HEK293 (cell line): ENCODE data around the gene PPM1F.

Source experiments
- BCL11A ChIP-seq: fragments of 450-650 bp; formaldehyde crosslinking; IDR thresholded peaks from 2 replicates; pipeline ENCODE4 v1.5.1; 2016; ENCODE audit warnings: low read depth, missing biosample characterization, missing genetic modification characterization
- CTCF ChIP-seq: fragments of 450-650 bp; formaldehyde crosslinking; IDR thresholded peaks from 2 replicates; pipeline ENCODE4 v1.5.1; 2016; ENCODE audit warnings: missing biosample characterization, missing genetic modification characterization
- MEIS1 ChIP-seq: sonication (generic); formaldehyde crosslinking; IDR thresholded peaks from 2 replicates; pipeline ENCODE4 v1.8.1; 2022; ENCODE audit warnings: missing genetic modification reagents, mild to moderate bottlenecking, borderline replicate concordance
- REST ChIP-seq: fragments of 450-650 bp; formaldehyde crosslinking; IDR thresholded peaks from 2 replicates; pipeline ENCODE4 v1.5.1; 2016; ENCODE audit warnings: missing biosample characterization, missing genetic modification characterization
- ZBTB49 ChIP-seq: fragments of 450-650 bp; formaldehyde crosslinking; IDR thresholded peaks from 2 replicates; pipeline ENCODE4 v1.5.1; 2016; ENCODE audit warnings: missing biosample characterization, missing genetic modification characterization, low read depth
- ZNF274 ChIP-seq, 2 experiments: fragments of 200-500 bp in 1 of 2; fragments of 450-650 bp in 1 of 2; sonication (Bioruptor generic) in 1 of 2; formaldehyde crosslinking in 1 of 2; IDR thresholded peaks; 2 replicates each; pipeline versions ENCODE4 v1.5.1 to v1.6.1; 2014 to 2016; ENCODE audit warnings: borderline replicate concordance in 1 of 2, inconsistent platforms in 1 of 2, low read length in 1 of 2, missing biosample characterization in 1 of 2, missing genetic modification characterization in 1 of 2
- ZNF362 ChIP-seq: fragments of 450-650 bp; formaldehyde crosslinking; IDR thresholded peaks from 2 replicates; pipeline ENCODE4 v1.5.1; 2016; ENCODE audit warnings: missing biosample characterization, missing genetic modification characterization
- ZNF629 ChIP-seq: fragments of 450-650 bp; formaldehyde crosslinking; IDR thresholded peaks from 2 replicates; pipeline ENCODE4 v1.5.1; 2017; ENCODE audit warnings: missing biosample characterization, missing genetic modification characterization
- ZNF670 ChIP-seq: fragments of 450-650 bp; formaldehyde crosslinking; IDR thresholded peaks from 2 replicates; pipeline ENCODE4 v1.5.1; 2016; ENCODE audit warnings: missing biosample characterization, missing genetic modification characterization, low read depth
- ZNF704 ChIP-seq: fragments of 450-650 bp; formaldehyde crosslinking; IDR thresholded peaks from 2 replicates; pipeline ENCODE4 v1.5.1; 2016; ENCODE audit warnings: missing biosample characterization, missing genetic modification characterization
- ZSCAN16 ChIP-seq: fragments of 450-650 bp; formaldehyde crosslinking; IDR thresholded peaks from 2 replicates; pipeline ENCODE4 v1.5.1; 2016; ENCODE audit warnings: missing biosample characterization, missing genetic modification characterization

GRCh38 chr22:21982338-21982965, 29.8 kb upstream of the PPM1F start, which contains the start of gene TOP3B:
- TF ChIP-seq CTCF (tag by site-specific recombination) (no peak), ZSCAN16 (tag by site-specific recombination) (no peak), ZBTB49 (tag by site-specific recombination) (0 out of 2 replicates have a peak, but pooled peaks have one; percentile 20), ZNF670 (no peak), ZNF362 (no peak), ZNF704 (tag by site-specific recombination) (no peak), ZNF274 (IDR thresholded peaks at IDR 0.05; ENCODE audit: low read length) (no peak), ZNF274 (tag by site-specific recombination; IDR thresholded peaks at IDR 0.05; ENCODE audit: borderline replicate concordance) (no peak), MEIS1 (CRISPR knock-in tag) (no peak), REST (tag by site-specific recombination) (0 out of 2 replicates have a peak, but pooled peaks have one; percentile 39), BCL11A (tag by site-specific recombination) (no peak), ZNF629 (tag by site-specific recombination) (peak; percentile 74)
